T-cell (primary cell): ENCODE results near the gene SLC6A8. TPM values are rescaled to one million over a fixed set of nuclear protein-coding genes. Genes with fewer than 3 reads are reported as not detected.

Source experiments
- ATAC-seq, 4 experiments: fragments of 200-7000 bp in 3 of 4; fragments of 150-1000 bp in 1 of 4; cut with Tn5 transposase; replicated peaks in 1 of 4; 1 replicate in 3 of 4; 2 replicates in 1 of 4; pipeline ENCODE4 v1.10.0; 2021; ENCODE audit warnings: moderate library complexity in 3 of 4, mild to moderate bottlenecking in 2 of 4, moderate number of reproducible peaks in 1 of 4
- CTCF ChIA-PET, 2 donors: fragments of 300-600 bp; sonication (Branson Sonifier 250); formaldehyde crosslinking; loops; one replicate each; lab custom pipeline; 2022; ENCODE audit warnings: antibody characterized with exemption in 2 of 2; lab: Charles Lee
- POLR2A ChIA-PET, 2 donors: fragments of 300-600 bp; sonication (Branson Sonifier 250); formaldehyde crosslinking; loops; one replicate each; lab custom pipeline; 2022; ENCODE audit warnings: antibody characterized with exemption in 2 of 2; lab: Charles Lee
- DNase-seq, 35 experiments: peaks; one replicate each; pipeline versions ENCODE4 v3.0.0 to v3.0.0-alpha.2; 2013 to 2023
- H3K27ac ChIP-seq: one replicate; pipeline ENCODE4 v1.5.1; 2013; ENCODE audit warnings: low read length
- H3K27me3 ChIP-seq, 2 experiments: replicated peaks in 1 of 2; 1 replicate in 1 of 2; 2 replicates in 1 of 2; pipeline versions ENCODE4 v1.6.1 to v1.7.0; 2013; ENCODE audit warnings: low read length in 1 of 2, mixed read lengths in 1 of 2; ENCODE audit not compliant: control insufficient read depth in 2 of 2, insufficient read depth in 2 of 2; ENCODE audit errors: extremely low read depth in 1 of 2
- H3K36me3 ChIP-seq, 2 donors: 1 replicate in 1 of 2; 2 replicates in 1 of 2; pipeline versions ENCODE4 v1.6.1 to v1.7.0; 2013; ENCODE audit warnings: low read length in 1 of 2; ENCODE audit not compliant: control insufficient read depth in 2 of 2, insufficient read depth in 1 of 2; ENCODE audit errors: extremely low read depth in 1 of 2
- H3K4me1 ChIP-seq, 2 experiments: 1 replicate in 1 of 2; 2 replicates in 1 of 2; pipeline versions ENCODE4 v1.6.1 to v1.7.0; 2013; ENCODE audit warnings: low read length in 2 of 2, mixed read lengths in 1 of 2; ENCODE audit not compliant: insufficient read depth in 2 of 2, control insufficient read depth in 1 of 2; ENCODE audit errors: extremely low read depth in 1 of 2
- H3K4me3 ChIP-seq, 2 donors: 1 replicate in 1 of 2; 2 replicates in 1 of 2; pipeline versions ENCODE4 v1.5.1 to v1.7.0; 2013; ENCODE audit warnings: mild to moderate bottlenecking in 2 of 2, low read length in 1 of 2, moderate library complexity in 1 of 2; ENCODE audit not compliant: control insufficient read depth in 1 of 2; ENCODE audit errors: extremely low read depth in 1 of 2
- H3K9me3 ChIP-seq: 2 replicates; pipeline ENCODE4 v1.7.0; 2013
- H3K27ac Mint-ChIP-seq, 2 donors: one replicate each; pipeline ENCODE4 v1.8.0; 2020 to 2021; ENCODE audit warnings: mild to moderate bottlenecking in 2 of 2, mixed read lengths in 2 of 2
- H3K27me3 Mint-ChIP-seq, 2 donors: one replicate each; pipeline ENCODE4 v1.8.0; 2021 to 2022; ENCODE audit warnings: mixed read lengths in 2 of 2
- H3K36me3 Mint-ChIP-seq: one replicate; pipeline ENCODE4 v1.8.0; 2021; ENCODE audit warnings: mixed read lengths
- H3K4me1 Mint-ChIP-seq, 3 donors: one replicate each; pipeline ENCODE4 v1.8.0; 2020 to 2022; ENCODE audit warnings: mixed read lengths in 3 of 3, mild to moderate bottlenecking in 1 of 3
- H3K4me3 Mint-ChIP-seq, 3 donors: one replicate each; pipeline ENCODE4 v1.8.0; 2020 to 2022; ENCODE audit warnings: mild to moderate bottlenecking in 3 of 3, mixed read lengths in 3 of 3, moderate library complexity in 3 of 3
- H3K9me3 Mint-ChIP-seq, 3 donors: one replicate each; pipeline ENCODE4 v1.8.0; 2020 to 2022; ENCODE audit warnings: mixed read lengths in 3 of 3
- WGBS: methylation state at CpG from one replicate; pipeline ENCODE4 v1.1.5; 2013; ENCODE audit warnings: missing lambda C conversion rate; ENCODE audit not compliant: insufficient coverage; 5-methylcytosine and 5-hydroxymethylcytosine counted together
- total RNA-seq, 35 experiments: library from RNA in 6 of 35; stranded (reverse) in 6 of 35; fragments of 120-200 nt in 1 of 35; gene quantifications; one replicate each; pipeline versions ENCODE4 v1.2.1 to v1.2.4 and lab custom pipeline; 2013 to 2026

Gene SLC6A8
- total RNA-seq, 5 donors from 2014 or later (not counting 1 experiment from before 2014, with no cell fraction given), result 0.89 to 2.3 (median 1.9) TPM

GRCh38 chrX:153644356-153645125 lies 43.2 kb upstream of the SLC6A8 start:
- 11% methylated on average over 23 of the region's 46 CpGs for WGBS
- Histone ChIP-seq H3K36me3 (no peaks in the 10 kb centered on the region), H3K27me3 (peaks cover 8 to 81% of the 10 kb centered on the region in 2 experiments), H3K9me3 (no peaks in the 10 kb centered on the region), H3K4me3 (no peak overlapping the region), H3K4me1 (peaks cover 0 to 34% of the 10 kb centered on the region in 2 experiments), H3K27ac (no peak overlapping the region)
- peak in 1 of 35 experiments; percentile 12 for DNase-seq
- peak in 1 of 4 experiments; percentile 17 for ATAC-seq
- H3K36me3 Mint-ChIP-seq, result no peaks in the 10 kb centered on the region
- no peaks in the 10 kb centered on the region for H3K9me3 Mint-ChIP-seq
- H3K4me1 Mint-ChIP-seq, result peaks cover 10 to 22% (median 16%) of the 10 kb centered on the region in 3 donors
- peak overlapping the region in 1 of 3 donors; percentile 43 for H3K4me3 Mint-ChIP-seq
- CTCF ChIA-PET, result interaction anchor here (0.5 to 1.8 kb wide), 5 partner anchors 9 to 703 kb away, joined by 3 to 4 read pairs (median 3); no protein-coding TSS in a partner anchor
- no peak overlapping the region for H3K27ac Mint-ChIP-seq
- H3K27me3 Mint-ChIP-seq, result peaks cover 20 to 43% of the 10 kb centered on the region in 2 donors
- POLR2A ChIA-PET, result no interaction called here

- peak in 1 of 35 experiments; percentile 9 for DNase-seq
- peaks cover 0 to 36% of the 10 kb centered on the region in 2 experiments for H3K4me1 ChIP-seq
- peaks cover 20 to 43% of the 10 kb centered on the region in 2 donors for H3K27me3 Mint-ChIP-seq
- H3K27ac Mint-ChIP-seq, result no peak overlapping the region
- peaks cover 10 to 22% (median 16%) of the 10 kb centered on the region in 3 donors for H3K4me1 Mint-ChIP-seq
- H3K9me3 ChIP-seq, result no peaks in the 10 kb centered on the region
- H3K27ac ChIP-seq, result no peak overlapping the region
- no peaks in the 10 kb centered on the region for H3K36me3 ChIP-seq
- ATAC-seq, result no peak
- H3K9me3 Mint-ChIP-seq, result no peaks in the 10 kb centered on the region
- peak overlapping the region in 1 of 3 donors; percentile 43 for H3K4me3 Mint-ChIP-seq
- CTCF ChIA-PET, result interaction anchor here (0.5 to 1.8 kb wide), 4 partner anchors 9 to 704 kb away, joined by 3 to 4 read pairs (median 3); no protein-coding TSS in a partner anchor
- H3K27me3 ChIP-seq, result peaks cover 8 to 78% of the 10 kb centered on the region in 2 experiments
- H3K4me3 ChIP-seq, result no peak overlapping the region
- POLR2A ChIA-PET, result no interaction called here
- H3K36me3 Mint-ChIP-seq, result no peaks in the 10 kb centered on the region
- 40% methylated on average over 1 of the region's 6 CpGs for WGBS
These were observed 42.6 kb upstream of the SLC6A8 start for GRCh38 chrX:153645151-153645550.

- no peak for ATAC-seq
- H3K4me1 Mint-ChIP-seq, result peaks cover 10 to 21% (median 16%) of the 10 kb centered on the region in 3 donors
- ChIA-PET POLR2A (no interaction called here), CTCF (interaction anchor here (0.7 to 1.8 kb wide), 3 partner anchors 13 to 36 kb away, joined by 3 to 4 read pairs (median 3); no protein-coding TSS in a partner anchor)
- H3K4me1 ChIP-seq, result peaks cover 0 to 36% of the 10 kb centered on the region in 2 experiments
- DNase-seq, result peak in 1 of 35 experiments; percentile 11
- H3K9me3 Mint-ChIP-seq, result no peaks in the 10 kb centered on the region
- no peaks in the 10 kb centered on the region for H3K36me3 Mint-ChIP-seq
- H3K9me3 ChIP-seq, result no peaks in the 10 kb centered on the region
- H3K4me3 Mint-ChIP-seq, result peak overlapping the region in 1 of 3 donors; percentile 15
- H3K27ac ChIP-seq, result no peak overlapping the region
- H3K27ac Mint-ChIP-seq, result no peak overlapping the region
- H3K27me3 Mint-ChIP-seq, result peaks cover 16 to 39% of the 10 kb centered on the region in 2 donors
- peaks cover 8 to 69% of the 10 kb centered on the region in 2 experiments for H3K27me3 ChIP-seq
- WGBS, result 45% methylated on average over 2 of the region's 10 CpGs
- no peak overlapping the region for H3K4me3 ChIP-seq
- no peaks in the 10 kb centered on the region for H3K36me3 ChIP-seq
These were observed 41.7 kb upstream of the SLC6A8 start for GRCh38 chrX:153645921-153646488.

- Mint-ChIP-seq H3K27me3 (peaks cover 15 to 33% of the 10 kb centered on the region in 2 donors), H3K36me3 (no peaks in the 10 kb centered on the region), H3K9me3 (no peaks in the 10 kb centered on the region), H3K27ac (no peak within 1 kb of the TSS), H3K4me3 (peak within 1 kb of the TSS; percentile 9 to 34 (median 31)), H3K4me1 (peaks cover 6 to 16% (median 9%) of the 10 kb centered on the region in 3 donors)
- POLR2A ChIA-PET, result no interaction called here
- Histone ChIP-seq H3K4me3 (peak within 1 kb of the TSS in 1 of 2 donors; percentile 47), H3K36me3 (no peaks in the 10 kb centered on the region), H3K9me3 (no peaks in the 10 kb centered on the region), H3K27ac (no peak within 1 kb of the TSS), H3K27me3 (peaks cover 8 to 62% of the 10 kb centered on the region in 2 experiments), H3K4me1 (peaks cover 0 to 30% of the 10 kb centered on the region in 2 experiments)
- ATAC-seq (peak in 3 of 4 experiments; percentile 31 to 39 (median 32)), DNase-seq (peak in 2 of 35 experiments; percentile 10 to 22)
- WGBS, result 7% methylated on average over 22 of the region's 53 CpGs
- CTCF ChIA-PET, result interaction anchor here (0.6 to 1.0 kb wide), 3 partner anchors 16 to 37 kb away, joined by 3 read pairs; no protein-coding TSS in a partner anchor
These were observed 40.9 kb upstream of the SLC6A8 start, which contains the start of gene DUSP9 for GRCh38 chrX:153646620-153647373. DUSP9 (plus strand) TSS chrX:153647203; CDS start chrX:153647954, 751 bp downstream.

GRCh38 chrX:153647461-153648357 lies 40.0 kb upstream of the SLC6A8 start:
- Mint-ChIP-seq H3K27ac (no peak overlapping the region), H3K4me1 (peaks cover 4 to 15% (median 8%) of the 10 kb centered on the region in 3 donors), H3K36me3 (no peaks in the 10 kb centered on the region), H3K4me3 (peak overlapping the region; percentile 9 to 34 (median 31)), H3K27me3 (peaks cover 18 to 32% of the 10 kb centered on the region in 2 donors), H3K9me3 (no peaks in the 10 kb centered on the region)
- POLR2A ChIA-PET, result no interaction called here
- Histone ChIP-seq H3K27me3 (peaks cover 8 to 57% of the 10 kb centered on the region in 2 experiments), H3K4me3 (no peak overlapping the region), H3K36me3 (no peaks in the 10 kb centered on the region), H3K9me3 (no peaks in the 10 kb centered on the region), H3K27ac (no peak overlapping the region), H3K4me1 (peaks cover 0 to 26% of the 10 kb centered on the region in 2 experiments)
- 3% methylated on average over 40 of the region's 85 CpGs for WGBS
- ATAC-seq (peak in 2 of 4 experiments; percentile 12 to 17), DNase-seq (no peak)
- CTCF ChIA-PET, result interaction anchor here in 1 of 2 donors (0.6 kb wide), 1 partner anchor 37 kb away, joined by 3 read pairs; no protein-coding TSS in a partner anchor
